Measurements from ENCODE around the gene RPTOR. TPM values are rescaled to one million over a fixed set of nuclear protein-coding genes. Genes with fewer than 3 reads are reported as not detected.

The RPTOR gene
- total RNA-seq, 3 donors from 2014 or later (not counting 1 experiment from before 2014, with no cell fraction given): 49.2 to 63.6 (median 55.4) TPM

DNA sequence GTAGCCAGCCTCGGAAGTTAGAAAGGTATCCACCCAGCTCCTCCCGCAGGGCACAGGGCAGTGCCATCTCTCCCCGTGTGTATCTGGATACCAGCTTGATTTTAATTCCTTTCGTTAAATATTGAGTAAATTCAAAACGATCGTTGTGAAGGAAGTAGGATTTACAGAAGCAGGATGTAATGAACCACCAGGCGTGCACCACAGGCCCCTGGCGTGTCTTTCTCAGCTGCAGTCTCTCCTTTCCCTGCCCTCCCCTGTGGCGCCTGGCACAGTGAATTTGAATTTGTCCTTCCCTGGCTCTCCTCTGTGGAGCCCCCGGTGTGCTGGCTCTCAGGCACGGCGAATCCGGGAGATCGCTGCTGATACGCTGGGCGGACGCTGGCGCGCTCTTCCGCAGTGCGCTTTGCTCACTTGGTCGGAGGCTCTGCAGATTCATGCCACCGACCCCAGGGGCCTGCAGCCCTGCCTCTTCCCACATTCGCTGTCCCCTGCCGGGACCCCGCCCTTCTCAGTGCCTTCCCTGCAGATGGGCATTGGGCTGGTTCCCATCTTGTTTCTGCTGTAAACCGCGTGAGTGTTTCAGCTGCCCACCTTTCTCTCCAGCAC is 164.6 kb downstream of the RPTOR start:
- Mint-ChIP-seq H3K9me3 (no peaks in the 10 kb centered on the region), H3K4me1 (peaks cover 79% of the 10 kb centered on the region in 2 donors), H3K36me3 (no peaks in the 10 kb centered on the region), H3K4me3 (peak overlapping the region; percentile 65), H3K27me3 (ENCODE audit: low read depth in 2 of 2) (no peaks in the 10 kb centered on the region), H3K27ac (peak overlapping the region; percentile 65 to 81)
- peaks cover 44% of the 10 kb centered on the region for H3K4me1 ChIP-seq (ENCODE audit: control insufficient read depth, insufficient read depth, low read length)
- H3K27ac ChIP-seq (ENCODE audit: low read length): peak overlapping the region; percentile 55
- WGBS (ENCODE audit: insufficient coverage): 83% methylated on average over 28 of the region's 28 CpGs
- peak in 1 of 3 donors; percentile 15 for ATAC-seq
- no peaks in the 10 kb centered on the region for H3K36me3 ChIP-seq (ENCODE audit: control insufficient read depth, insufficient read depth, low read length)
- H3K27me3 ChIP-seq (ENCODE audit: control insufficient read depth, insufficient read depth, low read length): no peaks in the 10 kb centered on the region
- DNase-seq: no peak
- intact Hi-C loops (cut with micrococcal nuclease): no loop called here
- H3K4me3 ChIP-seq (ENCODE audit: low read length): no peak overlapping the region
- TF ChIP-seq, protein P1, sequence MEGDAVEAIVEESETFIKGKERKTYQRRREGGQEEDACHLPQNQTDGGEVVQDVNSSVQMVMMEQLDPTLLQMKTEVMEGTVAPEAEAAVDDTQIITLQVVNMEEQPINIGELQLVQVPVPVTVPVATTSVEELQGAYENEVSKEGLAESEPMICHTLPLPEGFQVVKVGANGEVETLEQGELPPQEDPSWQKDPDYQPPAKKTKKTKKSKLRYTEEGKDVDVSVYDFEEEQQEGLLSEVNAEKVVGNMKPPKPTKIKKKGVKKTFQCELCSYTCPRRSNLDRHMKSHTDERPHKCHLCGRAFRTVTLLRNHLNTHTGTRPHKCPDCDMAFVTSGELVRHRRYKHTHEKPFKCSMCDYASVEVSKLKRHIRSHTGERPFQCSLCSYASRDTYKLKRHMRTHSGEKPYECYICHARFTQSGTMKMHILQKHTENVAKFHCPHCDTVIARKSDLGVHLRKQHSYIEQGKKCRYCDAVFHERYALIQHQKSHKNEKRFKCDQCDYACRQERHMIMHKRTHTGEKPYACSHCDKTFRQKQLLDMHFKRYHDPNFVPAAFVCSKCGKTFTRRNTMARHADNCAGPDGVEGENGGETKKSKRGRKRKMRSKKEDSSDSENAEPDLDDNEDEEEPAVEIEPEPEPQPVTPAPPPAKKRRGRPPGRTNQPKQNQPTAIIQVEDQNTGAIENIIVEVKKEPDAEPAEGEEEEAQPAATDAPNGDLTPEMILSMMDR (IDR thresholded peaks at IDR 0.05): no peak
- no peaks in the 10 kb centered on the region for H3K9me3 ChIP-seq (ENCODE audit: control insufficient read depth, insufficient read depth, low read length)

DNA sequence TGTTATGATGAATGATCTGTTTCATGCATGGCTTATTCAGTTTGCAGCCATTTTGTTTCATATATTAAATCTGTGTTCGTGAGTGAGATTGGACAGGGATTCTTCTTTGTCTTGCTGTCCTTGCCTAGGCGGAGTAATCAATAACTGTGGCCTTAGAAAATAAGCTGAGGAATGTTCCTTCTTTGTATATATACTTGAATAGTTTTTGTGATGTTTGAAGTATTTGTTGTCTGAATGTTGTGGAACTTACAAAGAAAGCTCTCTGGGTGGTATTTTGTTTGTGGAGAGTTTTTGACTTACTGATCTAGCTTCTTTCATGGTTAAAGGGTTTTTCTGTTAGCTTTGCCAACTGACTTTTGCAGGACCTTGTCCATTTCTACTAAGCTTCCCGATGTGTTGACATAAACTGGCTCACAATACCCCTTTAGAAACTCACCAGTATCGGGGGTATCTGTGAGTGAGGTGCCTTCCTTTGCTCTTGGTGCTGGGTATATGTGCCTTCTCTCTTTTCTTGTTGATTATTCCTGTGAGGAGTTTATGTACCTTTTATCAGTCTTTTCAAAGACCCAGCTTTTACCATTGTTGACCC is 166.2 kb downstream of the RPTOR start:
- peaks cover 64 to 66% of the 10 kb centered on the region in 2 donors for H3K4me1 Mint-ChIP-seq
- peak overlapping the region; percentile 45 for H3K4me3 Mint-ChIP-seq
- 100% methylated on average over 2 of the region's 4 CpGs for WGBS (ENCODE audit: insufficient coverage)

DNA sequence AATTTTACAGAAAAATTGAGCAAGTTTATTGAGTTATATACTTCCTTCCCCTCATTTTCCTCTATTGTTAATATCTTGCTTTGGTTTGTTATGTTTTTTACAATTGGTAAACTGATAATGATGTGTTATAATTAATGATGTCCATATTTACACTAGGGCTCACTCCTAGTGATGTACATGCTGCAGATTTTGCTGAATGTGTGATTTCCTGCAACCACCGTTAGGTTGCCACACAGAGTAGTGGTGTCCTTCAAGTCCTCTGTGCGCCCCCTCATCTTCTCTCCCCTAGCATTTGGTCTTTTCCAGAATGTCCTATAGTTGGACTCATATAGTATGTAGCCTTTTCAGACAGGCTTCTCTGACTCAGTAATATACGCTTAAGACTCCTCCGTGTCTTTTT is 167.5 kb downstream of the RPTOR start:
- intact Hi-C loops (cut with micrococcal nuclease): no loop called here
- Histone ChIP-seq H3K4me3 (ENCODE audit: low read length) (no peak overlapping the region), H3K27ac (ENCODE audit: low read length) (no peak overlapping the region), H3K36me3 (ENCODE audit: control insufficient read depth, insufficient read depth, low read length) (no peaks in the 10 kb centered on the region), H3K4me1 (ENCODE audit: control insufficient read depth, insufficient read depth, low read length) (peaks cover 29% of the 10 kb centered on the region), H3K9me3 (ENCODE audit: control insufficient read depth, insufficient read depth, low read length) (no peaks in the 10 kb centered on the region), H3K27me3 (ENCODE audit: control insufficient read depth, insufficient read depth, low read length) (no peaks in the 10 kb centered on the region)
- H3K4me3 Mint-ChIP-seq: peak overlapping the region; percentile 7
- H3K9me3 Mint-ChIP-seq: no peaks in the 10 kb centered on the region
- peak overlapping the region; percentile 39 to 55 for H3K27ac Mint-ChIP-seq
- 66% methylated on average over 4 of the region's 4 CpGs for WGBS (ENCODE audit: insufficient coverage)
- DNase-seq: peak in 1 of 2 donors; percentile 19
- TF ChIP-seq, protein P1 (IDR thresholded peaks at IDR 0.05): no peak
- no peaks in the 10 kb centered on the region for H3K36me3 Mint-ChIP-seq
- H3K4me1 Mint-ChIP-seq: peaks cover 59 to 62% of the 10 kb centered on the region in 2 donors
- ATAC-seq: peak in 2 of 3 donors; percentile 58 to 59
- no peaks in the 10 kb centered on the region for H3K27me3 Mint-ChIP-seq (ENCODE audit: low read depth in 2 of 2)

More for the DNA sequence above, 166.2 kb downstream of the RPTOR start:
- ATAC-seq: no peak
- H3K4me3 ChIP-seq (ENCODE audit: low read length): no peak overlapping the region
- intact Hi-C loops (cut with micrococcal nuclease): no loop called here
- no peaks in the 10 kb centered on the region for H3K9me3 ChIP-seq (ENCODE audit: control insufficient read depth, insufficient read depth, low read length)
- DNase-seq: no peak
- no peaks in the 10 kb centered on the region for H3K27me3 Mint-ChIP-seq (ENCODE audit: low read depth in 2 of 2)
- H3K36me3 Mint-ChIP-seq: no peaks in the 10 kb centered on the region
- no peaks in the 10 kb centered on the region for H3K27me3 ChIP-seq (ENCODE audit: control insufficient read depth, insufficient read depth, low read length)
- peak overlapping the region; percentile 65 to 81 for H3K27ac Mint-ChIP-seq
- TF ChIP-seq, protein P1 (IDR thresholded peaks at IDR 0.05): no peak
- H3K36me3 ChIP-seq (ENCODE audit: control insufficient read depth, insufficient read depth, low read length): no peaks in the 10 kb centered on the region
- H3K9me3 Mint-ChIP-seq: no peaks in the 10 kb centered on the region
- peaks cover 35% of the 10 kb centered on the region for H3K4me1 ChIP-seq (ENCODE audit: control insufficient read depth, insufficient read depth, low read length)
- H3K27ac ChIP-seq (ENCODE audit: low read length): no peak overlapping the region
